H1 (cell line): ENCODE measurements around the gene ACBD4. TPM values are rescaled to one million over a fixed set of nuclear protein-coding genes. Genes with fewer than 3 reads are reported as not detected.

Experiments
- CTCF ChIA-PET: fragments of 300-600 bp; sonication (Branson Sonifier 250); formaldehyde crosslinking; loops from one replicate; lab custom pipeline; 2021; ENCODE audit not compliant: partially characterized antibody; lab: Charles Lee
- POLR2A ChIA-PET: fragments of 300-600 bp; sonication (Branson Sonifier 250); formaldehyde crosslinking; loops from one replicate; lab custom pipeline; 2021; ENCODE audit warnings: inconsistent platforms; ENCODE audit not compliant: partially characterized antibody; lab: Charles Lee
- DNase-seq, 2 experiments: peaks; one replicate each; pipeline versions ENCODE4 v3.0.0 to v3.0.0-alpha.2; 2010 to 2022; ENCODE audit warnings: low spot score in 2 of 2, low read depth in 1 of 2, mixed read lengths in 1 of 2
- FAIRE-seq: peaks from 2 replicates; lab custom pipeline; 2011; peaks lifted over from hg19 to GRCh38; lab: Jason Lieb, UNC
- H2AFZ ChIP-seq: 2 replicates; pipeline ENCODE4 v1.8.1; 2012; ENCODE audit warnings: low read length, inconsistent platforms
- H2AK5ac ChIP-seq: 2 replicates; pipeline ENCODE4 v1.6.1; 2013; ENCODE audit warnings: low read depth, low read length
- H2BK120ac ChIP-seq: replicated peaks from 2 replicates; pipeline ENCODE3; 2013; ENCODE audit warnings: low read depth, low read length, inconsistent platforms
- H2BK12ac ChIP-seq: 2 replicates; pipeline ENCODE4 v1.6.1; 2013; ENCODE audit warnings: low read depth, low read length
- H2BK15ac ChIP-seq: 2 replicates; pipeline ENCODE4 v1.6.1; 2013; ENCODE audit warnings: low read length
- H2BK20ac ChIP-seq: 2 replicates; pipeline ENCODE4 v1.6.1; 2013; ENCODE audit warnings: low read length
- H2BK5ac ChIP-seq: 2 replicates; pipeline ENCODE4 v1.6.1; 2013; ENCODE audit warnings: low read depth, low read length
- H3K14ac ChIP-seq: 2 replicates; pipeline ENCODE4 v1.6.1; 2013; ENCODE audit warnings: inconsistent platforms; ENCODE audit not compliant: insufficient read length
- H3K18ac ChIP-seq: 2 replicates; pipeline ENCODE4 v1.6.1; 2013; ENCODE audit warnings: low read length; ENCODE audit errors: extremely low read depth
- H3K23ac ChIP-seq: 2 replicates; pipeline ENCODE4 v1.6.1; 2013; ENCODE audit warnings: inconsistent platforms; ENCODE audit not compliant: insufficient read length
- H3K23me2 ChIP-seq: 2 replicates; pipeline ENCODE4 v1.6.1; 2013; ENCODE audit warnings: low read depth, low read length
- H3K27ac ChIP-seq: 2 replicates; pipeline ENCODE4 v1.6.1; 2011; ENCODE audit warnings: low read depth, low read length, inconsistent platforms
- H3K27me3 ChIP-seq, 4 experiments: replicated peaks in 1 of 4; 1 replicate in 1 of 4; 2 replicates in 3 of 4; pipeline versions ENCODE4 v1.6.1 to v1.8.1; 2011 to 2013; ENCODE audit warnings: low read length in 3 of 4, mild to moderate bottlenecking in 3 of 4, inconsistent platforms in 2 of 4, mixed read lengths in 2 of 4, moderate library complexity in 1 of 4; ENCODE audit not compliant: control insufficient read depth in 3 of 4, insufficient read depth in 3 of 4; ENCODE audit errors: extremely low read depth in 1 of 4
- H3K36me3 ChIP-seq, 4 experiments: 2 replicates each; pipeline versions ENCODE4 v1.6.1 to v1.8.1; 2011 to 2013; ENCODE audit warnings: mild to moderate bottlenecking in 4 of 4, low read length in 3 of 4, moderate library complexity in 2 of 4, control low read depth in 1 of 4, inconsistent platforms in 1 of 4; ENCODE audit not compliant: insufficient read depth in 4 of 4, control insufficient read depth in 2 of 4
- H3K4ac ChIP-seq: replicated peaks from 2 replicates; pipeline ENCODE3; 2013; ENCODE audit warnings: low read length, low read depth, mixed read lengths, inconsistent platforms; ENCODE audit not compliant: insufficient read length
- H3K4me1 ChIP-seq, 4 experiments: replicated peaks in 1 of 4; 1 replicate in 1 of 4; 2 replicates in 3 of 4; pipeline versions ENCODE4 v1.6.1 to v1.8.1; 2011 to 2013; ENCODE audit warnings: low read length in 3 of 4, inconsistent platforms in 2 of 4, mixed read lengths in 1 of 4; ENCODE audit not compliant: insufficient read depth in 4 of 4, control insufficient read depth in 3 of 4
- H3K4me2 ChIP-seq, 2 experiments: 2 replicates each; pipeline versions ENCODE4 v1.6.1 to v1.8.1; 2011 to 2013; ENCODE audit warnings: low read depth in 2 of 2, low read length in 2 of 2, control low read depth in 1 of 2, inconsistent platforms in 1 of 2, mild to moderate bottlenecking in 1 of 2; ENCODE audit not compliant: insufficient read depth in 1 of 2
- H3K4me3 ChIP-seq, 4 experiments: fragments of 200-600, 300-600 bp in 1 of 4; sonication (generic), shearing (Covaris generic), sonication (Bioruptor Twin) in 1 of 4; 2 replicates each; pipeline versions ENCODE4 v1.5.1 to v1.8.1; 2011 to 2016; ENCODE audit warnings: low read length in 4 of 4, low read depth in 3 of 4, control low read depth in 2 of 4, inconsistent platforms in 2 of 4, mild to moderate bottlenecking in 2 of 4, mixed read lengths in 1 of 4, moderate library complexity in 1 of 4; ENCODE audit not compliant: insufficient read depth in 2 of 4; ENCODE audit errors: extremely low read depth in 1 of 4
- H3K56ac ChIP-seq: replicated peaks from 2 replicates; pipeline ENCODE3; 2013; ENCODE audit warnings: low read depth, mild to moderate bottlenecking, mixed read lengths, low read length, inconsistent platforms; ENCODE audit not compliant: insufficient read length
- H3K79me1 ChIP-seq: 2 replicates; pipeline ENCODE4 v1.6.1; 2013; ENCODE audit warnings: low read depth, low read length, control low read depth
- H3K79me2 ChIP-seq, 2 experiments: 2 replicates each; pipeline versions ENCODE4 v1.6.1 to v1.8.1; 2012 to 2013; ENCODE audit warnings: low read length in 2 of 2, mild to moderate bottlenecking in 2 of 2, inconsistent platforms in 1 of 2; ENCODE audit not compliant: insufficient read depth in 2 of 2, control insufficient read depth in 1 of 2
- H3K9ac ChIP-seq, 4 experiments: replicated peaks in 1 of 4; 1 replicate in 1 of 4; 2 replicates in 3 of 4; pipeline versions ENCODE4 v1.6.1 to v1.8.1; 2011 to 2013; ENCODE audit warnings: low read depth in 3 of 4, low read length in 3 of 4, control low read depth in 2 of 4, mild to moderate bottlenecking in 2 of 4, moderate library complexity in 2 of 4, inconsistent platforms in 1 of 4; ENCODE audit errors: extremely low read depth in 1 of 4
- H3K9me3 ChIP-seq, 2 experiments: 2 replicates each; pipeline versions ENCODE4 v1.6.1 to v1.8.1; 2012 to 2013; ENCODE audit warnings: mild to moderate bottlenecking in 2 of 2, moderate library complexity in 2 of 2, control low read depth in 1 of 2, inconsistent platforms in 1 of 2, low read depth in 1 of 2, low read length in 1 of 2, mixed read lengths in 1 of 2; ENCODE audit not compliant: insufficient read depth in 2 of 2
- H4K20me1 ChIP-seq, 2 experiments: replicated peaks in 1 of 2; 2 replicates each; pipeline versions ENCODE3 to v1.8.1; 2011 to 2013; ENCODE audit warnings: inconsistent platforms in 2 of 2, low read length in 2 of 2, mild to moderate bottlenecking in 1 of 2; ENCODE audit not compliant: insufficient read depth in 2 of 2, control insufficient read depth in 1 of 2
- H4K5ac ChIP-seq: 2 replicates; pipeline ENCODE4 v1.6.1; 2013; ENCODE audit warnings: low read length, low read depth, mixed read lengths, inconsistent platforms; ENCODE audit not compliant: insufficient read length
- H4K8ac ChIP-seq: 2 replicates; pipeline ENCODE4 v1.8.0; 2013; ENCODE audit warnings: mild to moderate bottlenecking, moderate library complexity, low read length, inconsistent platforms; ENCODE audit not compliant: insufficient read depth; ENCODE audit errors: extremely low read depth
- H4K91ac ChIP-seq: replicated peaks from 2 replicates; pipeline ENCODE3; 2013; ENCODE audit warnings: low read length, mixed read lengths, inconsistent platforms; ENCODE audit not compliant: insufficient read length
- BACH1 ChIP-seq: IDR thresholded peaks from 2 replicates; pipeline ENCODE4 v1.6.1; 2012; ENCODE audit warnings: low read length, improper control_type of control experiment
- BCL11A ChIP-seq, 2 experiments: IDR thresholded peaks; one replicate each; pipeline ENCODE4 v1.6.1; 2011; ENCODE audit warnings: low read depth in 2 of 2, low read length in 2 of 2, mild to moderate bottlenecking in 2 of 2
- CHD1 ChIP-seq: IDR thresholded peaks from 2 replicates; pipeline ENCODE4 v1.6.1; 2012; ENCODE audit warnings: low read depth, low read length, improper control_type of control experiment
- CTCF ChIP-seq, 3 experiments: IDR thresholded peaks; 1 replicate in 2 of 3; 2 replicates in 1 of 3; pipeline versions ENCODE4 v1.5.1 to v1.6.1; 2011; ENCODE audit warnings: low read length in 3 of 3, mild to moderate bottlenecking in 3 of 3, inconsistent platforms in 2 of 3, low read depth in 1 of 3, moderate library complexity in 1 of 3; ENCODE audit not compliant: insufficient read depth in 1 of 3; ENCODE audit errors: control extremely low read depth in 1 of 3
- GABPA ChIP-seq: IDR thresholded peaks from 2 replicates; pipeline ENCODE4 v1.6.1; 2011; ENCODE audit warnings: mild to moderate bottlenecking, low read length, moderate library complexity, borderline replicate concordance; ENCODE audit not compliant: insufficient read depth
- MAX ChIP-seq: IDR thresholded peaks from 2 replicates; pipeline ENCODE4 v1.6.1; 2012; ENCODE audit warnings: inconsistent platforms
- NRF1 ChIP-seq: IDR thresholded peaks from 2 replicates; pipeline ENCODE4 v1.6.1; 2011; ENCODE audit warnings: mild to moderate bottlenecking, low read depth, low read length, improper control_type of control experiment
- POU5F1 ChIP-seq: IDR thresholded peaks from 2 replicates; pipeline ENCODE4 v1.6.1; 2011; ENCODE audit warnings: low read depth, mild to moderate bottlenecking, low read length, moderate library complexity
- RXRA ChIP-seq: IDR thresholded peaks from 2 replicates; pipeline ENCODE4 v1.6.1; 2011; ENCODE audit warnings: low read depth, mild to moderate bottlenecking, low read length, moderate library complexity; ENCODE audit not compliant: insufficient read depth
- SAP30 ChIP-seq: fragments of 300-600 bp; sonication (generic); IDR thresholded peaks from 2 replicates; pipeline ENCODE4 v1.7.1; 2012; ENCODE audit warnings: low read length, moderate library complexity, mild to moderate bottlenecking, inconsistent platforms; ENCODE audit not compliant: insufficient read depth, insufficient replicate concordance
- SP2 ChIP-seq: IDR thresholded peaks from 2 replicates; pipeline ENCODE4 v1.6.1; 2012; ENCODE audit warnings: mild to moderate bottlenecking, low read length, inconsistent platforms
- WGBS, 2 experiments: shearing (Covaris generic) in 1 of 2; methylation state at CpG; one replicate each; pipeline versions ENCODE4 v1.1.6 to v1.1.7; 2013 to 2015; ENCODE audit warnings: low lambda C conversion rate in 2 of 2, mixed read lengths in 2 of 2, inconsistent platforms in 1 of 2, low coverage in 1 of 2, missing lambda C conversion rate in 1 of 2; ENCODE audit not compliant: insufficient replicate concordance in 2 of 2, insufficient coverage in 1 of 2, insufficient read length in 1 of 2; ENCODE audit errors: extremely low coverage in 1 of 2, missing lambda C conversion rate in 1 of 2; 5-methylcytosine and 5-hydroxymethylcytosine counted together
- polyA plus RNA-seq, 7 experiments: library from polyadenylated mRNA; depleted of rRNA in 3 of 7; stranded (reverse) in 5 of 7; unstranded in 2 of 7; fragments of >200 nt in 5 of 7; fragments of 200-250 nt in 2 of 7; gene quantifications; 1 replicate in 5 of 7; 2 replicates in 1 of 7; 4 replicates in 1 of 7; pipeline versions ENCODE4 v1.2.1 to v1.2.3, GENCODE V29; 2011 to 2013; ENCODE audit warnings: missing spikeins in 2 of 7, mixed read lengths in 2 of 7
- total RNA-seq: library from RNA; stranded (reverse); fragmentation: NEBNext Ultra II Directional; extraction: Animal tissue kit (Norgen Biotek cat#: 25700); gene quantifications from 2 replicates; pipeline ENCODE4 v1.2.1, GENCODE V29; 2021

ACBD4 gene
- total and polyA plus RNA-seq, 2 of the 8 experiments (the other 6 are each of a cell fraction or from before 2014, with no cell fraction given): 7.3 to 10.7 TPM

- Histone ChIP-seq H3K9ac (no peak overlapping the region), H4K8ac (peak overlapping the region; percentile 60; the same call in 1 of the 2 replicates), H2BK120ac (no peak overlapping the region), H4K20me1 (peaks cover 2 to 3% of the 10 kb centered on the region in 2 experiments), H3K36me3 (peaks cover 0 to 9% (median under 1%) of the 10 kb centered on the region in 4 experiments; a peak in 2 of 8 replicates), H3K4ac (no peak overlapping the region), H2AFZ (no peak overlapping the region), H3K23ac (no peak overlapping the region), H3K9me3 (no peaks in the 10 kb centered on the region), H3K79me2 (no peaks in the 10 kb centered on the region), H3K4me2 (no peak overlapping the region), H3K27me3 (no peaks in the 10 kb centered on the region), H4K91ac (no peak overlapping the region), H2BK12ac (no peak overlapping the region), H2BK20ac (no peak overlapping the region), H2BK15ac (no peak overlapping the region), H3K79me1 (no peaks in the 10 kb centered on the region; the same call in 1 of the 2 replicates), H3K56ac (no peak overlapping the region), H3K14ac (no peak overlapping the region), H3K4me3 (no peak overlapping the region), H2AK5ac (no peak overlapping the region), H4K5ac (no peak overlapping the region), H3K18ac (no peak overlapping the region), H3K27ac (no peak overlapping the region), H3K4me1 (peaks cover 0 to 9% (median 4%) of the 10 kb centered on the region in 4 experiments; a peak in 3 of 7 replicates), H2BK5ac (peak overlapping the region; percentile 7; the same call in 1 of the 2 replicates), H3K23me2 (no peaks in the 10 kb centered on the region)
- POLR2A ChIA-PET: no interaction called here
- DNase-seq: no peak
- CTCF ChIA-PET: interaction anchor here (0.5 to 3.4 kb wide), 7 partner anchors 14 to 782 kb away, joined by 3 to 25 read pairs (median 6); partner anchors contain the start of genes ACBD4 and PLCD3
- 89% methylated on average over 9 of the region's 9 CpGs; no CpG with 5 or more reads in 1 of the 2 experiments for WGBS, 2 experiments
- FAIRE-seq: no peak
- TF ChIP-seq RXRA (no peak), GABPA (no peak), CHD1 (no peak), CTCF (IDR thresholded peaks at IDR 0.05; ENCODE audit: control extremely low read depth in 1 of 3, insufficient read depth in 1 of 3, low read depth in 1 of 3, low read length in 3 of 3) (no peak), MAX (no peak), SP2 (no peak), BACH1 (no peak), SAP30 (no peak), POU5F1 (no peak), NRF1 (no peak), BCL11A (IDR thresholded peaks at IDR 0.05; ENCODE audit: low read depth in 2 of 2, low read length in 2 of 2) (no peak)
These were observed 22.1 kb upstream of the ACBD4 start for GRCh38 chr17:45113424-45113754.
